GM12874 (cell line): ENCODE data around the gene PIK3CA.

ENCODE experiments used
- TF ChIP-seq, protein P1 (sequence below): IDR thresholded peaks from 2 replicates; pipeline ENCODE4 v1.5.1; 2011; ENCODE audit warnings: low read depth, mild to moderate bottlenecking, control low read depth, low read length, moderate library complexity; ENCODE audit not compliant: insufficient read depth

The PIK3CA gene

DNA sequence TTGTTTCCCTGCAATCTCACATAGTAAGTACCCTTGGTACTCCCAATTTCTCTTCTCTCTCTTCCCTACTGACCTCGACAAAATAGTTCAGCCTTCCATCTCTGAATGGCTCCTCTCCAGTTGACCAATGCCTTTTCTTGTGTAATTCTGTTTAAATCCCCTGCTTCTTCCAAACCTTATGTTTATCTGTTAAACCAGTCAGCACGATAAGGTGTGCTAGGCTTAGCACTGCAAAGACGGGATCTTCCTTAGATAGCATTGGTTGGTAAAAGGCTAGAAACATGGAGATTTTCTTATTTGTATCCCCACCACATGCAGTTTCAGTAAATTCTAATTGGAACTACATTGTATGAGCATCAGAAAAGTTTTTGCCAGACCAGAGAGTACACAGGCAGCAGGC is 128.6 kb downstream of the PIK3CA start:
- TF ChIP-seq, protein P1, sequence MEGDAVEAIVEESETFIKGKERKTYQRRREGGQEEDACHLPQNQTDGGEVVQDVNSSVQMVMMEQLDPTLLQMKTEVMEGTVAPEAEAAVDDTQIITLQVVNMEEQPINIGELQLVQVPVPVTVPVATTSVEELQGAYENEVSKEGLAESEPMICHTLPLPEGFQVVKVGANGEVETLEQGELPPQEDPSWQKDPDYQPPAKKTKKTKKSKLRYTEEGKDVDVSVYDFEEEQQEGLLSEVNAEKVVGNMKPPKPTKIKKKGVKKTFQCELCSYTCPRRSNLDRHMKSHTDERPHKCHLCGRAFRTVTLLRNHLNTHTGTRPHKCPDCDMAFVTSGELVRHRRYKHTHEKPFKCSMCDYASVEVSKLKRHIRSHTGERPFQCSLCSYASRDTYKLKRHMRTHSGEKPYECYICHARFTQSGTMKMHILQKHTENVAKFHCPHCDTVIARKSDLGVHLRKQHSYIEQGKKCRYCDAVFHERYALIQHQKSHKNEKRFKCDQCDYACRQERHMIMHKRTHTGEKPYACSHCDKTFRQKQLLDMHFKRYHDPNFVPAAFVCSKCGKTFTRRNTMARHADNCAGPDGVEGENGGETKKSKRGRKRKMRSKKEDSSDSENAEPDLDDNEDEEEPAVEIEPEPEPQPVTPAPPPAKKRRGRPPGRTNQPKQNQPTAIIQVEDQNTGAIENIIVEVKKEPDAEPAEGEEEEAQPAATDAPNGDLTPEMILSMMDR = no peak

DNA sequence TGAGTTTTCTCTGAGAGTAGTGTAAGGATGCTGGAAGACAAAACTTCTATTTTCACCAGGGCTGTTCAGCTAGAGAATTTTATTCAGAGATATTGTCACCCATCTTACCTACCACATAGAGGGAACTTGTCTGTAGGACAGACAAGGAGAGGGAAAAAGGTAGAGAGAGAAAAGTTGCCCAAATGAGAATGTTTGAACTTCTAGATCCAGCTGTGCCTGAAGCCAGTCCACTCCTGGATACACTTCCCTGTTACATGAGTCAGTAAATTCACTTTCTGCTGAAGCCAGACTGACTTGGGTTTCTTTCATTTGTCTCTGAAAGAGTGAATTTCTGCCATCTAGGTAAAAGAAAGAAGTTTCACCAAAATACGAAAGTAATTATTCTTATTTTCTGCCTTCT is 130.0 kb downstream of the PIK3CA start:
- TF ChIP-seq, protein P1 = no peak

DNA sequence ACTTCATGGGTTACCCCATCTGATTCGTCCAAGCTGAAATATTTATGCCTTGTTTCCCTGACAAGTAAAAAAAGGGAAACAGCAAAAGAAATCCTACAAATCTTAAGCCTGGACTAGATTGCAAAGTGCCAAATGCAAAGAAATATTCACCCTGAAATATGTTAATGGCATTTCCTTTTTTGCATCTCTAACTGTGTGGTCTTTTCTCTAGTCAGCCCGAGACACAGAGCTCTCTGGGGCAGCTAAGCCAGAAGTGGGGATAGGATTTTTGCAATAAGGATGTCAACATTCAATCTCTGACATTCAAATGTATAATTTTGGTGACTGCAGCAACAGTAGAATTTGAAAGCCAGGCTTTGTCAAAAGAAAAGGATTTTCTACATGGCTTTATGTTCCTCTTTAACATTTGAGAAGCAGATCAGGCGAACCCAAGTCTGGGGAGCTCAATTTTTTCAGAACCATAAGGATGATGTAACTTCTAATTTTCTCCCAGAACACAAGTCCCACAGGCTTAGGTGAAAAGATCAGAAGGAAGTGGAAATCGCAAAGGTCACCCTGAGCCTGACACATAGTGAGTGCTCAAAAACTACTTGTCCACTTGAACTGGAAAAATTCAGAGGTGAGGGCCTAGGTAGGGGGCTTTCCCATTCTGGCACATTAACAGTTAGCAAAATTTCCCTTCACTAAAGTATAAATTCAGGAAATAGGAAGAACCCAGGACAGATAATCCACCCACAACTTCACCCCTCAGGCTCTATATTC is 131.0 kb downstream of the PIK3CA start:
- TF ChIP-seq, protein P1 = no peak

DNA sequence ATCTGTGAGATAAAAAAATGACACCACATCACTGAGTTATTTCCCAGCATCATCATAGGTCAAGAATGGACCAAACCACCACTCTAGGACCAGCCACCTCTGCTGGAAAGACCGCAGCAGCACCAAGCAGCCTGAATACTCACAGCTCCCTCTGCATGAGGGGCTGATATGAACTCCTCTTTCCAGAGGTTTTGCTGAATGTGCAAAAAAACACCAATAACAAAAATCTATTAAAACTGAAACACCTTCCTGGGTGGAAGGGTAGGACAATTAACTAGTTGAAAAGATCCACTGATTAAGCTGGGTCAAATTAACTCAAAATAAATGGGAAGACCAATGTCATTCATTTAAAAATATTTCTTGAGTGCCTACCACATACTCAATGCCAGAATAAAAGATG is 131.7 kb downstream of the PIK3CA start:
- TF ChIP-seq, protein P1 = no peak

DNA sequence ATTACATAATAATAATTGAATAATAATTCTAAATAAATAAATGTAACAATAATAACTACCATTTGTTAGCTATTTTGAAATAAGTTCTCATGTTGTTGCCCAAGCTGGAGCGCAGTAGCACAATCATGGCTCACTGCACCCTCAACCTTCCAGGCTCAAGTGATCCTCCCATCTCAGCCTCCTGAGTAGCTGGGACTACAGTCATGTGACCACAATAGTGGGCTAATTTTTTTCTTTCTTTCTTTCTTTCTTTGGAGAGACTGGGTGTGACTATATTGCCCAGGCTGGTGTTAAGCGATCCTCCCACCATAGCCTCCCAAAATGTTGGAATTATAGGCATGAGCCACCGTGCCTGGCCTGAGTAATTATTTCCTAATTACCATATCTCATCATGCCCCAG is 133.7 kb downstream of the PIK3CA start:
- TF ChIP-seq, protein P1 = no peak

DNA sequence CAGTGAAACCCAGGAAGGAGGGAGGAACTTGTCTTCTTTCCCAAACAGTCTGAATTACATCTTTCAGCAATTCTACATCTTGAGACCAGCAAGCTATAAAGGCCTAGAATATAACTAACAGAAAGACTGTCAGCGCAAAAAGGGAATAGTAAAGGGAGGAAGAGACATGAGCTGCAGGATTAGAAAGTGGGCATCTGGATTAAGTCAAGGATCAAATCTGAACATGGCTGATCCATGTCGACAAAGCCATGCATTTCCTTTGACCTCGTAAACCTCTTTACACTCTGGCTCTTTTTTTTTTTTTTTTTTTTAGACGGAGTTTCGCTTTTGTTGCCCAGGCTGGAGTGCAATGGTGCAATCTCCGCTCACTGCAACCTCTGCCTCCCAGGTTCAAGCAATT is 138.2 kb downstream of the PIK3CA start:
- TF ChIP-seq, protein P1 = no peak

DNA sequence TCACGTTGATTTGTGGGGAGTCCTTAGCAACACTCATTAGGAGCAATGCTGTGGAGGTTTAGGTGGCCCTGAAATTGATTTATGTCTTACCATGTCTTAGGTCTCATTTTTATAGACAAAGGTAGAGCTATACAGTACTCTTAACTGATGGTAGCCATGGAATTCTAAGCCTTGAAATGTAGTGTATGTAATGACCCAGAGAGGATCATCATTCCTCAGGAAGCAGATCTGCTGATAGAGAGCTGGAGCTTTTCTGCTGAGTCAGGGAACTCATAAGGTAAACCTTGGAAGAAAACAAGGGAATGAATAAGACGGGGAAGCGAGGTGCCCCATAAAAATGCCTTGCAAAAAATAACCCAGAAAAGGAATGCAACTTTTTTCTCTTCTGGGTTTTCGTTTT is 140.7 kb downstream of the PIK3CA start:
- TF ChIP-seq, protein P1 = no peak
